Right lobe of liver (tissue), 4 donors: ENCODE results near the gene PPARGC1A.

Experiments
- CTCF ChIP-seq, 4 donors: fragments of 200-600 bp in 3 of 4; fragments of 450-650 bp in 1 of 4; IDR thresholded peaks; one replicate each; pipeline versions ENCODE4 v1.5.1 to v1.8.0; 2016 to 2022; ENCODE audit warnings: antibody characterized with exemption in 4 of 4, mild to moderate bottlenecking in 2 of 4
- POLR2A ChIP-seq: fragments of 450-650 bp; IDR thresholded peaks from one replicate; pipeline ENCODE4 v1.6.1; 2017; ENCODE audit warnings: antibody characterized with exemption, mild to moderate bottlenecking
- donor health status: DM: no; HTN: no; CAD: no.
- donor health status: DM: no; HTN: no; CAD: no.
- donor health status: DM: no; HTN: yes; CAD: no.

- TF ChIP-seq POLR2A (no peak), CTCF (IDR thresholded peaks at IDR 0.05) (no peak)
Measured at GRCh38 chr4:23861897-23862296, 27.9 kb downstream of the PPARGC1A start.
